ENCODE results near the gene GRIP2. TPM values are rescaled to one million over a fixed set of nuclear protein-coding genes. Genes with fewer than 3 reads are reported as not detected.

GRIP2 gene
- total and polyA plus RNA-seq, 7 donors: under 0.01 to 1.7 (median 0.68) TPM

- Histone ChIP-seq H3K4me1 (no peaks in the 10 kb centered on the region), H3K36me3 (no peaks in the 10 kb centered on the region), H3K4me3 (no peak overlapping the region), H3K27me3 (peaks cover 0 to 10% (median 0%) of the 10 kb centered on the region in 3 donors), H3K27ac (no peak overlapping the region), H3K9me3 (no peaks in the 10 kb centered on the region)
- WGBS, 2 donors: 39 to 69% methylated on average over 2 of the region's 2 CpGs
- no peak for DNase-seq
- intact Hi-C loops (cut with DNase I): no loop called here
- TF ChIP-seq CTCF (IDR thresholded peaks at IDR 0.05): no peak
Observed at GRCh38 chr3:14566812-14567211, 26.7 kb upstream of the GRIP2 start.

- no peaks in the 10 kb centered on the region for H3K9me3 ChIP-seq
- no peaks in the 10 kb centered on the region for H3K36me3 ChIP-seq
- intact Hi-C loops (cut with DNase I): no loop called here
- H3K4me1 ChIP-seq: no peaks in the 10 kb centered on the region
- H3K27ac ChIP-seq: no peak overlapping the region
- no peak for TF ChIP-seq POLR2AphosphoS5 (IDR thresholded peaks at IDR 0.05)
- TF ChIP-seq EP300 (IDR thresholded peaks at IDR 0.05): no peak
- no peak for TF ChIP-seq POLR2A (IDR thresholded peaks at IDR 0.05)
- TF ChIP-seq CTCF (IDR thresholded peaks at IDR 0.05): no peak
- DNase-seq: no peak
- peaks cover 0 to 10% (median 0%) of the 10 kb centered on the region in 3 donors for H3K27me3 ChIP-seq
- 62 to 77% methylated on average over 10 of the region's 10 CpGs for WGBS, 2 donors
- H3K4me3 ChIP-seq: no peak overlapping the region
Observed at GRCh38 chr3:14565868-14566588, 25.9 kb upstream of the GRIP2 start.

GRCh38 chr3:14564741-14565140 lies 24.6 kb upstream of the GRIP2 start:
- Histone ChIP-seq H3K4me3 (no peak overlapping the region), H3K4me1 (no peaks in the 10 kb centered on the region), H3K36me3 (no peaks in the 10 kb centered on the region), H3K9me3 (no peaks in the 10 kb centered on the region), H3K27ac (no peak overlapping the region), H3K27me3 (peaks cover 0 to 10% (median 0%) of the 10 kb centered on the region in 3 donors)
- WGBS, 2 donors: 27 to 67% methylated on average over 10 of the region's 10 CpGs
- TF ChIP-seq POLR2A (IDR thresholded peaks at IDR 0.05): no peak
- TF ChIP-seq POLR2AphosphoS5 (IDR thresholded peaks at IDR 0.05): no peak
- no peak for TF ChIP-seq EP300 (IDR thresholded peaks at IDR 0.05)
- TF ChIP-seq CTCF (IDR thresholded peaks at IDR 0.05): no peak
- no peak for DNase-seq
- intact Hi-C loops (cut with DNase I): no loop called here

- Histone ChIP-seq H3K27ac (no peak overlapping the region), H3K4me1 (no peaks in the 10 kb centered on the region), H3K36me3 (no peaks in the 10 kb centered on the region), H3K4me3 (no peak overlapping the region), H3K9me3 (no peaks in the 10 kb centered on the region), H3K27me3 (peaks cover 0 to 10% (median 0%) of the 10 kb centered on the region in 3 donors)
- intact Hi-C loops (cut with DNase I): no loop called here
- TF ChIP-seq POLR2AphosphoS5 (IDR thresholded peaks at IDR 0.05): no peak
- no peak for TF ChIP-seq CTCF (IDR thresholded peaks at IDR 0.05)
- no peak for TF ChIP-seq EP300 (IDR thresholded peaks at IDR 0.05)
- TF ChIP-seq POLR2A (IDR thresholded peaks at IDR 0.05): no peak
- no peak for DNase-seq
- WGBS, 2 donors: 15 to 68% methylated on average over 16 of the region's 16 CpGs
Observed at GRCh38 chr3:14563946-14564539, 23.9 kb upstream of the GRIP2 start.
